NCI-H1092 treated with DMSO at 0.1 percent for 48 hours (cell line): ENCODE results near the gene CARD11.
"Not testable (repeated sequence)": the region's sequence is repeated elsewhere in the genome, so short reads cannot be mapped to it uniquely, and the experiment has no call there.

Source experiments
- DNase-seq: peaks from one replicate; lab custom pipeline; 2025; lab: John Stamatoyannopoulos, UW

Gene CARD11

GRCh38 chr7:2964208-2964607, 79.5 kb downstream of the CARD11 start:
- no peak for DNase-seq

- no peak for DNase-seq
Observed at GRCh38 chr7:2962865-2963264, 80.8 kb downstream of the CARD11 start.

- no peak for DNase-seq
Observed at GRCh38 chr7:2959828-2960599, 83.7 kb downstream of the CARD11 start.

- DNase-seq, result no peak
Observed at GRCh38 chr7:2959103-2959680, 84.5 kb downstream of the CARD11 start.

GRCh38 chr7:2958416-2959102, 85.1 kb downstream of the CARD11 start:
- DNase-seq, result no peak

- DNase-seq, result not testable (repeated sequence)
Observed at GRCh38 chr7:2957369-2957727, 86.3 kb downstream of the CARD11 start.

- no peak for DNase-seq
Observed at GRCh38 chr7:2956526-2957368, 86.9 kb downstream of the CARD11 start.

- no peak for DNase-seq
Observed at GRCh38 chr7:2956076-2956475, 87.6 kb downstream of the CARD11 start.

- DNase-seq, result no peak
Observed at GRCh38 chr7:2955269-2955668, 88.4 kb downstream of the CARD11 start.

GRCh38 chr7:2954433-2954853, 89.2 kb downstream of the CARD11 start:
- no peak for DNase-seq

GRCh38 chr7:2953588-2954407, 89.9 kb downstream of the CARD11 start:
- no peak for DNase-seq

- DNase-seq, result no peak
Observed at GRCh38 chr7:2953099-2953498, 90.6 kb downstream of the CARD11 start.

- no peak for DNase-seq
Observed at GRCh38 chr7:2952316-2952715, 91.4 kb downstream of the CARD11 start.

GRCh38 chr7:2950578-2950977, 93.1 kb downstream of the CARD11 start:
- DNase-seq, result no peak

GRCh38 chr7:2948749-2949148, 94.9 kb downstream of the CARD11 start:
- DNase-seq, result no peak

GRCh38 chr7:2947058-2947780, 96.4 kb downstream of the CARD11 start:
- DNase-seq, result no peak

GRCh38 chr7:2945171-2945570, 98.5 kb downstream of the CARD11 start:
- DNase-seq, result no peak

- no peak for DNase-seq
Observed at GRCh38 chr7:2944739-2945138, 98.9 kb downstream of the CARD11 start.

GRCh38 chr7:2943851-2944601, 99.6 kb downstream of the CARD11 start:
- no peak for DNase-seq

GRCh38 chr7:2941216-2941859, 102.3 kb downstream of the CARD11 start:
- DNase-seq, result no peak
